Transverse colon (tissue), 4 donors: Measurements from ENCODE around the gene BET1L.

ENCODE experiments used
- CTCF ChIP-seq, 5 experiments: fragments of 200-600 bp in 3 of 5; fragments of 450-650 bp in 2 of 5; sonication (generic) in 3 of 5; IDR thresholded peaks; 1 replicate in 2 of 5; 2 replicates in 3 of 5; pipeline ENCODE4 v1.5.1; 2016 to 2017; ENCODE audit warnings: antibody characterized with exemption in 5 of 5, inconsistent platforms in 3 of 5, mild to moderate bottlenecking in 2 of 5, moderate library complexity in 1 of 5
- EP300 ChIP-seq: sonication (generic); formaldehyde crosslinking; IDR thresholded peaks from one replicate; pipeline ENCODE4 v1.6.1; 2017; ENCODE audit warnings: antibody characterized with exemption, low read depth
- POLR2A ChIP-seq: fragments of 450-650 bp; IDR thresholded peaks from one replicate; pipeline ENCODE4 v1.6.1; 2016; ENCODE audit warnings: antibody characterized with exemption, mild to moderate bottlenecking, moderate library complexity
- POLR2AphosphoS5 ChIP-seq, 3 donors: sonication (generic); formaldehyde crosslinking; IDR thresholded peaks; one replicate each; pipeline ENCODE4 v1.6.1; 2016; ENCODE audit warnings: antibody characterized with exemption in 3 of 3

- TF ChIP-seq POLR2A (no peak), CTCF (IDR thresholded peaks at IDR 0.05) (no peak), EP300 (no peak), POLR2AphosphoS5 (IDR thresholded peaks at IDR 0.05) (no peak)
Observed at GRCh38 chr11:213111-213510, 5.9 kb upstream of the BET1L start.
